HepG2 (cell line): ENCODE results near the gene NDUFB8. TPM values are rescaled to one million over a fixed set of nuclear protein-coding genes. Genes with fewer than 3 reads are reported as not detected.

Source experiments
- ARID4A ChIP-seq: sonication (generic); formaldehyde crosslinking; IDR thresholded peaks from 2 replicates; pipeline ENCODE4 v1.5.0; 2020; ENCODE audit warnings: mild to moderate bottlenecking, missing genetic modification reagents, borderline replicate concordance
- DRAP1 ChIP-seq: IDR thresholded peaks from 2 replicates; pipeline ENCODE4 v1.6.1; 2016; ENCODE audit warnings: missing genetic modification reagents, missing compliant biosample characterization
- GATA4 ChIP-seq: sonication (generic); IDR thresholded peaks from 2 replicates; pipeline ENCODE4 v1.6.1; 2016; ENCODE audit warnings: antibody characterized with exemption, low read depth, borderline replicate concordance
- HDAC1 ChIP-seq: sonication (generic); formaldehyde crosslinking; IDR thresholded peaks from 2 replicates; pipeline ENCODE4 v1.5.1; 2020; ENCODE audit warnings: mild to moderate bottlenecking, missing genetic modification reagents
- HNRNPLL ChIP-seq: fragments of 200-400 bp; formaldehyde crosslinking; IDR thresholded peaks from 2 replicates; pipeline ENCODE4 v1.6.1; 2017; ENCODE audit warnings: mild to moderate bottlenecking, low read depth, low read length; ENCODE audit not compliant: poor library complexity, severe bottlenecking
- HOXA3 ChIP-seq: sonication (generic); formaldehyde crosslinking; IDR thresholded peaks from 2 replicates; pipeline ENCODE4 v1.5.0; 2020; ENCODE audit warnings: missing genetic modification reagents
- RXRA ChIP-seq: sonication (generic); formaldehyde crosslinking; IDR thresholded peaks from 2 replicates; pipeline ENCODE4 v1.5.1; 2020; ENCODE audit warnings: missing genetic modification reagents
- SMAD3 ChIP-seq: sonication (generic); formaldehyde crosslinking; IDR thresholded peaks from 2 replicates; pipeline ENCODE4 v1.4.0; 2020; ENCODE audit warnings: missing genetic modification reagents
- ZNF281 ChIP-seq: sonication (generic); formaldehyde crosslinking; IDR thresholded peaks from 2 replicates; pipeline ENCODE4 v1.4.0; 2020; ENCODE audit warnings: missing genetic modification reagents, borderline replicate concordance
- ZNF724P ChIP-seq: sonication (generic); formaldehyde crosslinking; IDR thresholded peaks from 2 replicates; pipeline ENCODE4 v1.8.0; 2022; ENCODE audit warnings: missing genetic modification reagents, borderline replicate concordance
- ZNF749 ChIP-seq: sonication (generic); formaldehyde crosslinking; IDR thresholded peaks from 2 replicates; pipeline ENCODE4 v1.8.0; 2022; ENCODE audit warnings: mild to moderate bottlenecking, missing genetic modification reagents, moderate library complexity, borderline replicate concordance
- polyA plus RNA-seq, 8 experiments: library from polyadenylated mRNA; depleted of rRNA in 3 of 8; stranded (reverse) in 7 of 8; unstranded in 1 of 8; fragments of >200 nt; fragmentation: Illumina TruSeq in 4 of 8; extraction: Trizol in 4 of 8; gene quantifications; 2 replicates each; pipeline versions ENCODE4 v1.2.1 to v1.2.3, GENCODE V29; 2011 to 2016; ENCODE audit warnings: low read depth in 4 of 8, missing spikeins in 1 of 8, mixed read lengths in 1 of 8; ENCODE audit not compliant: insufficient read depth in 1 of 8
- total RNA-seq, 5 experiments: library from RNA; depleted of rRNA; stranded (reverse); fragments of >200 nt; fragmentation: Illumina TruSeq; extraction: Trizol; gene quantifications; 2 replicates each; pipeline ENCODE4 v1.2.3, GENCODE V29; 2016; ENCODE audit warnings: low read depth in 1 of 5
- TF ChIP-seq, protein P1 (sequence below), 2 experiments: sonication (generic) in 1 of 2; formaldehyde crosslinking in 1 of 2; IDR thresholded peaks; 2 replicates each; pipeline versions ENCODE4 v1.4.0 to v1.6.1; 2016 to 2020; ENCODE audit warnings: borderline replicate concordance in 1 of 2, low read depth in 1 of 2, mild to moderate bottlenecking in 1 of 2, missing genetic modification reagents in 1 of 2

The NDUFB8 gene
- total and polyA plus RNA-seq, 2 of the 13 experiments (the other 11 are each of a cell fraction or from before 2014, with no cell fraction given), result 210 to 216 TPM

DNA sequence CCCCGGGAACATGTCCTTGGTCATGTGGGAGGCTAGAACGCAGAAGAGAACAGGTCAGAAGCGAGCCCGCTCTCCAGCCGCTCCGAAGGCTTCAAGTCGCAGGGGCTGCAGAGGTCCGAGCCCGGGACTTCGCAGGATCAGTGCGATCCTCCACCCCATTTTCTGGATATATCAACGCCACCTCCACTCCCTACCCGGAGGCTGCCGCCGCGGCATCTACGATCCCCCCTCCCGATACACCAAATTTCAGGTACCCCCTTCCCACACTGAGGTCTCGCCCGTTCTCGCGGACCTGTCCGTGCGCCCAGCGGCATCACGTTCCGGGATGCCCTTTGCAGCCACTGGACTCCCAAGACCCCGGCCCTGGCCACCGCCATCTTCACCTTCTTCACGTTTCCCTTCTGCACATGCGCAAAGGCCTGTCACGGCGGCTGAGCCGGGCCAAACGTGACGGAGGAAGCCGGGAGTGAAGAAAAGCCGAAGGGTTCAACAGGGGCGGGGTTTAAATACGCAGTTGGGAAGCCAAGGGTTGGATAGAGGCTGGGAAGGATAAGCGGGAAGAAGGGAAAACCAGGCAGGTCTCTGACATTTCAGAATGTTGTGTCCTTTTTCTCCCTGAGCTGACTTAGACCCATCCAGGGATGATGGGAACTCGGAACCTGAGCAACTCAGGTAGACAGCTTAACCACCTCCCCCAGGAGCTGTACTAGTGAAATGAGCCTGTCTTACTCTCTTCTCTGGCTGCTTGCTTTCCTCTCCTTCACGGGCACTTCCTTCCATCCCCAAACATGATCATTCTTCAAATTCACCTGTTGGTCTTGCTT lies at the start of gene NDUFB8 (continued):
- TF ChIP-seq ARID4A (CRISPR knock-in tag) (peak; percentile 74), ZNF724P (CRISPR knock-in tag) (peak; percentile 22; the same call in 1 of the 2 replicates), RXRA (CRISPR knock-in tag) (peak; percentile 28; the same call in 1 of the 2 replicates), HNRNPLL (peak; percentile 49), HDAC1 (peak; percentile 59; the same call in 1 of the 2 replicates), DRAP1 (CRISPR knock-in tag) (peak; percentile 46; the same call in 1 of the 2 replicates), SMAD3 (CRISPR knock-in tag) (0 out of 2 replicates have a peak, but pooled peaks have one; percentile 35), GATA4 (peak; percentile 55; the same call in 1 of the 2 replicates), ZNF749 (no peak), ZNF281 (no peak), HOXA3 (CRISPR knock-in tag) (peak; percentile 73)
- TF ChIP-seq, protein P1, sequence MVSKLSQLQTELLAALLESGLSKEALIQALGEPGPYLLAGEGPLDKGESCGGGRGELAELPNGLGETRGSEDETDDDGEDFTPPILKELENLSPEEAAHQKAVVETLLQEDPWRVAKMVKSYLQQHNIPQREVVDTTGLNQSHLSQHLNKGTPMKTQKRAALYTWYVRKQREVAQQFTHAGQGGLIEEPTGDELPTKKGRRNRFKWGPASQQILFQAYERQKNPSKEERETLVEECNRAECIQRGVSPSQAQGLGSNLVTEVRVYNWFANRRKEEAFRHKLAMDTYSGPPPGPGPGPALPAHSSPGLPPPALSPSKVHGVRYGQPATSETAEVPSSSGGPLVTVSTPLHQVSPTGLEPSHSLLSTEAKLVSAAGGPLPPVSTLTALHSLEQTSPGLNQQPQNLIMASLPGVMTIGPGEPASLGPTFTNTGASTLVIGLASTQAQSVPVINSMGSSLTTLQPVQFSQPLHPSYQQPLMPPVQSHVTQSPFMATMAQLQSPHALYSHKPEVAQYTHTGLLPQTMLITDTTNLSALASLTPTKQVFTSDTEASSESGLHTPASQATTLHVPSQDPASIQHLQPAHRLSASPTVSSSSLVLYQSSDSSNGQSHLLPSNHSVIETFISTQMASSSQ (IDR thresholded peaks at IDR 0.05; ENCODE audit: low read depth), result 0 out of 2 replicates have a peak, but pooled peaks have one; percentile 14
- TF ChIP-seq, protein P1 (CRISPR knock-in tag; IDR thresholded peaks at IDR 0.05; ENCODE audit: borderline replicate concordance), result no peak
